A673 (cell line): ENCODE results near the gene ELF3.

Source experiments
- EZH2 ChIP-seq: fragments of 200-600 bp; sonication (generic); IDR thresholded peaks from 2 replicates; pipeline ENCODE4 v1.6.1; 2017; ENCODE audit warnings: borderline replicate concordance, low read depth, mild to moderate bottlenecking, mixed read lengths, antibody characterized with exemption, low read length; ENCODE audit not compliant: poor library complexity, severe bottlenecking
- TF ChIP-seq, protein P1 (sequence below): fragments of 300-800, 200-600 bp; sonication (generic); conservative IDR thresholded peaks from 2 replicates; pipeline ENCODE4 v1.5.1; 2017; ENCODE audit warnings: low read depth, mild to moderate bottlenecking, antibody characterized with exemption, low read length, moderate library complexity, mixed read lengths

DNA sequence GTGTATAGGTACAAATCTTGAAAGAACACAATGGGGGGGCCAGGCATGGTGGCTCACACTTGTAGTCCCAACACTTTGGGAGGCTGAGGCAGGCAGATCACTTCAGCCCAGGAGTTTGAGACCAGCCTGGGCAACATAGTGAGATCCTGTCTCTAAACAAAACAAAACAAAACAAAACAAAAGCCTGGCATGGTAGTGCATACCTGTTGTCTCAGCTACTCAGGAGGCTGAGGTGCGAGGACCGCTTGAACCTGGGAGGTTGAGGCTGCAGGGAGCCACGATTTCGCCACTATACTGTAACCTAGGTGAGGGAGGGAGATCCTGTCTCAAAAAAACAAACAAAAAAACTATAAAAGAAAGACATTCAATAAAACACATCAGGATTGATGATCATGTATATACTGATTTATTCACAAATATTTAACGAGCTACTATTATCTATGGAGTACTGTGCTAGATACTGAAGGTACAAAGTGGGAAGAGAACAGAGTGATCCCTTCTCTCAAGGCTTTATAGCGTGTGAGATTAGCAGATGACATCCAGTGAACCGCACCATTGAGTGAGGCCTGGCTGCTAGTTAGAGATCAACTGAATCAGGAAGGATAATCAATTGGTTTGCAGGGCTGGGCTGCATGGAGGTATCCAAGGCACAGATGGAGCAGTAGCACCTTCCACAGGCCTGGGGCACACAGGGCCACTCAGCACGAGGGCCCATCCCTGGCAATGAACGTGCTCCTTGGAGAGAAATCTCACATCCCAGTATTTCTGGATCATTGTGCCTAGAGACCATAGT lies 26.4 kb downstream of the ELF3 start:
- TF ChIP-seq, protein P1, sequence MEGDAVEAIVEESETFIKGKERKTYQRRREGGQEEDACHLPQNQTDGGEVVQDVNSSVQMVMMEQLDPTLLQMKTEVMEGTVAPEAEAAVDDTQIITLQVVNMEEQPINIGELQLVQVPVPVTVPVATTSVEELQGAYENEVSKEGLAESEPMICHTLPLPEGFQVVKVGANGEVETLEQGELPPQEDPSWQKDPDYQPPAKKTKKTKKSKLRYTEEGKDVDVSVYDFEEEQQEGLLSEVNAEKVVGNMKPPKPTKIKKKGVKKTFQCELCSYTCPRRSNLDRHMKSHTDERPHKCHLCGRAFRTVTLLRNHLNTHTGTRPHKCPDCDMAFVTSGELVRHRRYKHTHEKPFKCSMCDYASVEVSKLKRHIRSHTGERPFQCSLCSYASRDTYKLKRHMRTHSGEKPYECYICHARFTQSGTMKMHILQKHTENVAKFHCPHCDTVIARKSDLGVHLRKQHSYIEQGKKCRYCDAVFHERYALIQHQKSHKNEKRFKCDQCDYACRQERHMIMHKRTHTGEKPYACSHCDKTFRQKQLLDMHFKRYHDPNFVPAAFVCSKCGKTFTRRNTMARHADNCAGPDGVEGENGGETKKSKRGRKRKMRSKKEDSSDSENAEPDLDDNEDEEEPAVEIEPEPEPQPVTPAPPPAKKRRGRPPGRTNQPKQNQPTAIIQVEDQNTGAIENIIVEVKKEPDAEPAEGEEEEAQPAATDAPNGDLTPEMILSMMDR = no peak
- no peak for TF ChIP-seq EZH2
